Measurements from ENCODE around the gene TENM4.

TENM4 gene

GRCh38 chr11:79019277-79019676, 421.6 kb downstream of the TENM4 start:
- no peak for TF ChIP-seq CTCF (IDR thresholded peaks at IDR 0.05; ENCODE audit: extremely low read depth, insufficient read depth, missing control alignments)
- in situ Hi-C loops (cut with MboI; ENCODE audit: low pct_unique_long_range_greater_than_20kb, low sequenced_read_pairs, unreplicated experiment): no loop called here
- DNase-seq (ENCODE audit: low spot score): no peak

GRCh38 chr11:79018371-79018849, 422.4 kb downstream of the TENM4 start:
- in situ Hi-C loops (cut with MboI; ENCODE audit: low pct_unique_long_range_greater_than_20kb, low sequenced_read_pairs, unreplicated experiment): no loop called here
- no peak for TF ChIP-seq CTCF (IDR thresholded peaks at IDR 0.05; ENCODE audit: extremely low read depth, insufficient read depth, missing control alignments)
- no peak for DNase-seq (ENCODE audit: low spot score)

- in situ Hi-C loops (cut with MboI; ENCODE audit: low pct_unique_long_range_greater_than_20kb, low sequenced_read_pairs, unreplicated experiment): no loop called here
- TF ChIP-seq CTCF (IDR thresholded peaks at IDR 0.05; ENCODE audit: extremely low read depth, insufficient read depth, missing control alignments): no peak
Measured at GRCh38 chr11:79017811-79018210, 423.0 kb downstream of the TENM4 start.

GRCh38 chr11:79013509-79013908, 427.3 kb downstream of the TENM4 start:
- in situ Hi-C loops (cut with MboI; ENCODE audit: low pct_unique_long_range_greater_than_20kb, low sequenced_read_pairs, unreplicated experiment): no loop called here
- DNase-seq (ENCODE audit: low spot score): no peak
- TF ChIP-seq CTCF (IDR thresholded peaks at IDR 0.05; ENCODE audit: extremely low read depth, insufficient read depth, missing control alignments): no peak

More at GRCh38 chr11:79017811-79018210, 423.0 kb downstream of the TENM4 start:
- DNase-seq (ENCODE audit: low spot score): no peak

- no peak for TF ChIP-seq CTCF (IDR thresholded peaks at IDR 0.05; ENCODE audit: extremely low read depth, insufficient read depth, missing control alignments)
- in situ Hi-C loops (cut with MboI; ENCODE audit: low pct_unique_long_range_greater_than_20kb, low sequenced_read_pairs, unreplicated experiment): no loop called here
- no peak for DNase-seq (ENCODE audit: low spot score)
Measured at GRCh38 chr11:79011357-79011756, 429.5 kb downstream of the TENM4 start.

GRCh38 chr11:79007771-79008402, 432.9 kb downstream of the TENM4 start:
- TF ChIP-seq CTCF (IDR thresholded peaks at IDR 0.05; ENCODE audit: extremely low read depth, insufficient read depth, missing control alignments): no peak
- in situ Hi-C loops (cut with MboI; ENCODE audit: low pct_unique_long_range_greater_than_20kb, low sequenced_read_pairs, unreplicated experiment): no loop called here
- DNase-seq (ENCODE audit: low spot score): no peak
